ENCODE measurements around the gene ZNF599.

- no peak for TF ChIP-seq TAF1 (IDR thresholded peaks at IDR 0.05; ENCODE audit: borderline replicate concordance, insufficient read depth, low read length)
- no peak for TF ChIP-seq POLR2AphosphoS5 (IDR thresholded peaks at IDR 0.05; ENCODE audit: low read depth, low read length)
Measured at GRCh38 chr19:34778342-34778741, 5.3 kb upstream of the ZNF599 start.
